Spleen (tissue), 7 donors: ENCODE data around the gene ATP8A2.

Experiments
- POLR2A ChIP-seq, 3 donors: fragments of 450-650 bp; IDR thresholded peaks; one replicate each; pipeline ENCODE4 v1.5.1; 2017; ENCODE audit warnings: antibody characterized with exemption in 3 of 3, mild to moderate bottlenecking in 1 of 3
- POLR2AphosphoS5 ChIP-seq, 3 donors: sonication (generic); formaldehyde crosslinking; IDR thresholded peaks; one replicate each; pipeline ENCODE4 v1.5.1; 2017; ENCODE audit warnings: antibody characterized with exemption in 3 of 3
- TF ChIP-seq, protein P1 (sequence below), 11 experiments: fragments of 200-600 bp in 7 of 11; fragments of 450-650 bp in 4 of 11; sonication (generic) in 4 of 11; IDR thresholded peaks in 8 of 11; conservative IDR thresholded peaks in 3 of 11; 1 replicate in 7 of 11; 2 replicates in 4 of 11; pipeline versions ENCODE4 v1.4.0 to v1.8.0; 2016 to 2021; ENCODE audit warnings: antibody characterized with exemption in 11 of 11, inconsistent platforms in 4 of 11, mild to moderate bottlenecking in 1 of 11
- donor health status: DM: no; HTN: no; CAD: no; lungs with moderate emphysema.
- donor health status: DM: no; HTN: no; CAD: no.
- donor health status: DM: no; HTN: no; CAD: no.

- TF ChIP-seq POLR2A (IDR thresholded peaks at IDR 0.05) = no peak
- TF ChIP-seq, protein P1, sequence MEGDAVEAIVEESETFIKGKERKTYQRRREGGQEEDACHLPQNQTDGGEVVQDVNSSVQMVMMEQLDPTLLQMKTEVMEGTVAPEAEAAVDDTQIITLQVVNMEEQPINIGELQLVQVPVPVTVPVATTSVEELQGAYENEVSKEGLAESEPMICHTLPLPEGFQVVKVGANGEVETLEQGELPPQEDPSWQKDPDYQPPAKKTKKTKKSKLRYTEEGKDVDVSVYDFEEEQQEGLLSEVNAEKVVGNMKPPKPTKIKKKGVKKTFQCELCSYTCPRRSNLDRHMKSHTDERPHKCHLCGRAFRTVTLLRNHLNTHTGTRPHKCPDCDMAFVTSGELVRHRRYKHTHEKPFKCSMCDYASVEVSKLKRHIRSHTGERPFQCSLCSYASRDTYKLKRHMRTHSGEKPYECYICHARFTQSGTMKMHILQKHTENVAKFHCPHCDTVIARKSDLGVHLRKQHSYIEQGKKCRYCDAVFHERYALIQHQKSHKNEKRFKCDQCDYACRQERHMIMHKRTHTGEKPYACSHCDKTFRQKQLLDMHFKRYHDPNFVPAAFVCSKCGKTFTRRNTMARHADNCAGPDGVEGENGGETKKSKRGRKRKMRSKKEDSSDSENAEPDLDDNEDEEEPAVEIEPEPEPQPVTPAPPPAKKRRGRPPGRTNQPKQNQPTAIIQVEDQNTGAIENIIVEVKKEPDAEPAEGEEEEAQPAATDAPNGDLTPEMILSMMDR (IDR thresholded peaks at IDR 0.05 in 8 of 11, conservative IDR thresholded peaks at IDR 0.05 in 3 of 11) = no peak
- TF ChIP-seq POLR2AphosphoS5 (IDR thresholded peaks at IDR 0.05) = no peak
These were observed 230.4 kb downstream of the ATP8A2 start for GRCh38 chr13:25602176-25602575.
